Stimulated activated naive B cell treated with anti-CD40 and anti-IgM and Interleukin-4, amounts not matched to agents 10 μg/mL and 1 μg/mL and 100 μg/mL, for 72 hours (primary cell): Measurements from ENCODE around the gene C2CD2.

ENCODE experiments used
- ATAC-seq, 2 donors: fragments of 150-1000 bp; cut with Tn5 transposase; replicated peaks; 2 replicates each; pipeline ENCODE4 v1.10.0; 2021; ENCODE audit warnings: moderate library complexity in 1 of 2
- DNase-seq: peaks from one replicate; pipeline ENCODE4 v3.0.0; 2021
- H3K27ac Mint-ChIP-seq: one replicate; pipeline ENCODE4 v1.8.0; 2022; ENCODE audit warnings: mild to moderate bottlenecking, mixed read lengths
- H3K27me3 Mint-ChIP-seq, 2 donors: one replicate each; pipeline ENCODE4 v1.8.0; 2022; ENCODE audit warnings: mixed read lengths in 2 of 2
- H3K36me3 Mint-ChIP-seq, 2 donors: one replicate each; pipeline ENCODE4 v1.8.0; 2022; ENCODE audit warnings: mixed read lengths in 2 of 2, mild to moderate bottlenecking in 1 of 2
- H3K4me1 Mint-ChIP-seq, 2 donors: one replicate each; pipeline ENCODE4 v1.8.0; 2022; ENCODE audit warnings: mixed read lengths in 2 of 2, mild to moderate bottlenecking in 1 of 2
- H3K4me3 Mint-ChIP-seq, 2 donors: one replicate each; pipeline ENCODE4 v1.8.0; 2022; ENCODE audit warnings: mild to moderate bottlenecking in 2 of 2, mixed read lengths in 2 of 2, moderate library complexity in 1 of 2
- H3K9me3 Mint-ChIP-seq, 2 donors: one replicate each; pipeline ENCODE4 v1.8.0; 2022; ENCODE audit warnings: mixed read lengths in 2 of 2, mild to moderate bottlenecking in 1 of 2

C2CD2 gene

DNA sequence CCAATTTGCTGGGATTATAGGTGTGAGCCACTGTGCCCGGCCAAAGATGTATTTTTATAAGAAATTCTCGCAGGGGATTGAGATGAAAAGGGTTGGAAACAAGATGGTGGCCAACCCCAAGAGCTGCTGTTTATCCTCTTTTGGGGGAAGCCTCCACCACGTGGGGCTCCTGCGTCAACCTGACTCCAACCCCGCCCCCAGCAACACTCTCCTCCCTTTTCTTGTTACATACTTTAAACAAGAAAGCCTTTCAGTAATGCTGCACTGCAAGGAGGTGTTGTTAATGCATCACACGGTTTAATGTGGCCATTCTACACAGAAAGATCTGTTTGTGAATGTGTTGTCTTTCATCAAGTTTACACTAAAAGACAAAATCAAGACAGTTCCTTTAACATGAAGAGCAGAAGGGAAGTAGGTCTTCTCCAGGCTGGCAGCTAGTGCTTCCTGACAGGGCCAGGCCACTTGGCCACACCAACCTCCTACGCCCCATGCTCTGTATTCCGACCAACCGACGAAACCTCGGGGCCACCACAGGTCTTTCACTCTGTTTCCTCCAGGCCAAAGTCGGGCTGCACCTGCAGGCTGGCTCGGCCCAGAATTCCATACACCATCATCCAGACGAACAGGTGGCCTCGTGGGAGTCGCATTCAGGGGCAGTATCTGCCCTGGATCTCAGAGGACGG, 25.9 kb downstream of the C2CD2 start:
- ATAC-seq (peak in 1 of 2 donors; percentile 10), DNase-seq (no peak)
- peak overlapping the region; percentile 21 to 31 for H3K4me3 Mint-ChIP-seq
- no peaks in the 10 kb centered on the region for H3K27me3 Mint-ChIP-seq
- H3K9me3 Mint-ChIP-seq: no peaks in the 10 kb centered on the region
- H3K4me1 Mint-ChIP-seq: peaks cover 47 to 93% of the 10 kb centered on the region in 2 donors
- peak overlapping the region; percentile 85 for H3K27ac Mint-ChIP-seq
- peaks cover under 1% of the 10 kb centered on the region in 2 donors for H3K36me3 Mint-ChIP-seq

- peaks cover 44 to 94% of the 10 kb centered on the region in 2 donors for H3K4me1 Mint-ChIP-seq
- no peaks in the 10 kb centered on the region for H3K36me3 Mint-ChIP-seq
- H3K4me3 Mint-ChIP-seq: peak overlapping the region; percentile 92 to 94
- DNase-seq (no peak), ATAC-seq (no peak)
- H3K27me3 Mint-ChIP-seq: no peaks in the 10 kb centered on the region
- peak overlapping the region; percentile 98 for H3K27ac Mint-ChIP-seq
- no peaks in the 10 kb centered on the region for H3K9me3 Mint-ChIP-seq
Observed at GRCh38 chr21:41926807-41927171, 27.0 kb downstream of the C2CD2 start.

DNA sequence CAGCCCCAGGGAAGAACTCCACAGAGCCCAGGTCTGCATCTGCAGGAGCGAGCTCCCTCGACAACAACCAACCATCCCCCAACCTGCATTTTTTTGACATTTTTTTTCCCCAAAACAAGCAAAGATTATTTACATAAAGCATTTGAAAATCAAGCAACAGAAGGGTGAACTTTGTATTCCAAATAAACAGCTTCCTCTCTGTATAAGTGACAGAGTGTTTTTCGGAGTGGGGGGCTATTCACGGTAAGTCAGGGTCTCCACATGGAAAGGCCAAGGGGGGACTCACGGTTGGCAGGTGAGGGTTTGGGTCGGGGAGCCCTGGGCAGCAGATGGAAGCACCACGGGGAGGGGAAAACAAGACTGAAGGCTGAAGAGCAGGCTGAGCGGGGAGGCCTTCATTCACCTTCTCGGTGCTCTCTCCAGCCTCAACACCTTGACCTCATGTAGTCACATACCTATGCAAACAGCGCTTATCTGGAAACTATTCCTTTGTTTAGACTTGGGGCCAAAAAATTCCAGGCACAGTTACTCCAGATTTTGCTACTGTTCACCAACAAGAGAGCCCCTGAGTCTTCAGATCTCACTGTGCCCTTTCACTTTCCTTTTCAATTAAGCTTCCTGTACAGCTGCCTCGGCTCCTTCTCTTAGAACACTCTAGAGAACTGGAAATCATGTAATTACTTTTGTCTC, 27.6 kb downstream of the C2CD2 start:
- no peaks in the 10 kb centered on the region for H3K27me3 Mint-ChIP-seq

DNA sequence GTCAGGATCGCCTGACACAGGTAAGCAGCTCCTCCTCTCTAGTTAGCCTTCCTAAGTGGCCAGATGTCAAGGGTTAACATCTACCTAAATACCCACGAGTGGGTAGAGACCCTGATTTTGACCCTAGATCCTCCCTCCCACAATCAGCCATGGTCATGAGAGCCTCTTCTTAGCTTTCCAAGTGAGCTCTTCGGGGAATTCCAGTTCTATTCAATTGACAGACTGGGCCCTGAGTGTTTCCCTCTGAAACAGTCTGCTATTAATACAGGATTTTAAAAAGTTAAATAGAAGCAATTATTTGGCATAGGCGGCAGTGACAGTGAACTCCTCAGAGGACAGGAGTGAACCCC, 28.1 kb downstream of the C2CD2 start:
- no peak for DNase-seq
- no peaks in the 10 kb centered on the region for H3K36me3 Mint-ChIP-seq
- H3K4me3 Mint-ChIP-seq: peak overlapping the region; percentile 92 to 94
- peak overlapping the region; percentile 98 for H3K27ac Mint-ChIP-seq
- ATAC-seq: no peak
- H3K4me1 Mint-ChIP-seq: peaks cover 48 to 98% of the 10 kb centered on the region in 2 donors
- H3K27me3 Mint-ChIP-seq: no peaks in the 10 kb centered on the region
- no peaks in the 10 kb centered on the region for H3K9me3 Mint-ChIP-seq

More for the DNA sequence above, 27.6 kb downstream of the C2CD2 start:
- Mint-ChIP-seq H3K27ac (peak overlapping the region; percentile 98), H3K4me3 (peak overlapping the region; percentile 92 to 94), H3K9me3 (no peaks in the 10 kb centered on the region), H3K4me1 (peaks cover 48 to 98% of the 10 kb centered on the region in 2 donors), H3K36me3 (no peaks in the 10 kb centered on the region)
- DNase-seq (no peak), ATAC-seq (peak; percentile 32 to 36)

- peaks cover 38 to 87% of the 10 kb centered on the region in 2 donors for H3K4me1 Mint-ChIP-seq
- no peaks in the 10 kb centered on the region for H3K9me3 Mint-ChIP-seq
- no peaks in the 10 kb centered on the region for H3K27me3 Mint-ChIP-seq
- DNase-seq (no peak), ATAC-seq (no peak)
- peak overlapping the region; percentile 37 to 62 for H3K4me3 Mint-ChIP-seq
- peaks cover 0 to under 1% of the 10 kb centered on the region in 2 donors for H3K36me3 Mint-ChIP-seq
- H3K27ac Mint-ChIP-seq: peak overlapping the region; percentile 75
Observed at GRCh38 chr21:41924368-41924754, 29.5 kb downstream of the C2CD2 start.

- Mint-ChIP-seq H3K4me1 (peaks cover 36 to 81% of the 10 kb centered on the region in 2 donors), H3K4me3 (peak overlapping the region; percentile 62 to 71), H3K27ac (peak overlapping the region; percentile 86), H3K27me3 (no peaks in the 10 kb centered on the region), H3K36me3 (peaks cover 2 to 6% of the 10 kb centered on the region in 2 donors), H3K9me3 (no peaks in the 10 kb centered on the region)
- ATAC-seq (no peak), DNase-seq (no peak)
Observed at GRCh38 chr21:41923631-41924367, 30.0 kb downstream of the C2CD2 start.

DNA sequence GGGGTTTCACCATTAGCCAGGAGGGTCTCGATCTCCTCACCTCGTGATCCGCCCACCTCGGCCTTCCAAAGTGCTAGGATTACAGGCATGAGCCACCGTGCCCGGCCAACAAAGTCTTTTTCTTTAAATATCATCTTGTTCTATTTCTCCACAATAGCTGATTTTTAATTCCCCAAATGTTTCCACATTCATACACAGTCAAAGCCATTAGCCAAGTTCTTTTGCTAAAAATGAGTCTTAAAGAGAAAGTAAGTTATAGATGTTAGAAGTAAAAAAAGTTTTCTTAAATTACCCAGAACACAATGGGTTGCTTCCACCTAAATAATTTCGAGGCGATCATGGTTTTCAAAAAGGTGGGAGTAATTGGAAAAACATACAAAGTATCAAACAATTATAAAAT, 30.6 kb downstream of the C2CD2 start:
- no peak for ATAC-seq
- DNase-seq: no peak
- Mint-ChIP-seq H3K27ac (peak overlapping the region; percentile 65), H3K4me1 (peaks cover 31 to 75% of the 10 kb centered on the region in 2 donors), H3K36me3 (peaks cover 5 to 10% of the 10 kb centered on the region in 2 donors), H3K27me3 (no peaks in the 10 kb centered on the region), H3K4me3 (no peak overlapping the region), H3K9me3 (no peaks in the 10 kb centered on the region)

- H3K9me3 Mint-ChIP-seq: no peaks in the 10 kb centered on the region
- peaks cover 17 to 27% of the 10 kb centered on the region in 2 donors for H3K36me3 Mint-ChIP-seq
- ATAC-seq: peak; percentile 68 to 76
- H3K27me3 Mint-ChIP-seq: no peaks in the 10 kb centered on the region
- H3K4me3 Mint-ChIP-seq: no peak overlapping the region
- no peak for DNase-seq
- no peak overlapping the region for H3K27ac Mint-ChIP-seq
- H3K4me1 Mint-ChIP-seq: peaks cover 30 to 54% of the 10 kb centered on the region in 2 donors
Observed at GRCh38 chr21:41921021-41921420, 32.8 kb downstream of the C2CD2 start.

GRCh38 chr21:41920476-41920875, 33.3 kb downstream of the C2CD2 start:
- peaks cover 22 to 30% of the 10 kb centered on the region in 2 donors for H3K36me3 Mint-ChIP-seq
- H3K9me3 Mint-ChIP-seq: no peaks in the 10 kb centered on the region
- H3K4me3 Mint-ChIP-seq: no peak overlapping the region
- no peaks in the 10 kb centered on the region for H3K27me3 Mint-ChIP-seq
- DNase-seq: no peak
- H3K4me1 Mint-ChIP-seq: peaks cover 28 to 48% of the 10 kb centered on the region in 2 donors
- no peak overlapping the region for H3K27ac Mint-ChIP-seq
- ATAC-seq: no peak

DNA sequence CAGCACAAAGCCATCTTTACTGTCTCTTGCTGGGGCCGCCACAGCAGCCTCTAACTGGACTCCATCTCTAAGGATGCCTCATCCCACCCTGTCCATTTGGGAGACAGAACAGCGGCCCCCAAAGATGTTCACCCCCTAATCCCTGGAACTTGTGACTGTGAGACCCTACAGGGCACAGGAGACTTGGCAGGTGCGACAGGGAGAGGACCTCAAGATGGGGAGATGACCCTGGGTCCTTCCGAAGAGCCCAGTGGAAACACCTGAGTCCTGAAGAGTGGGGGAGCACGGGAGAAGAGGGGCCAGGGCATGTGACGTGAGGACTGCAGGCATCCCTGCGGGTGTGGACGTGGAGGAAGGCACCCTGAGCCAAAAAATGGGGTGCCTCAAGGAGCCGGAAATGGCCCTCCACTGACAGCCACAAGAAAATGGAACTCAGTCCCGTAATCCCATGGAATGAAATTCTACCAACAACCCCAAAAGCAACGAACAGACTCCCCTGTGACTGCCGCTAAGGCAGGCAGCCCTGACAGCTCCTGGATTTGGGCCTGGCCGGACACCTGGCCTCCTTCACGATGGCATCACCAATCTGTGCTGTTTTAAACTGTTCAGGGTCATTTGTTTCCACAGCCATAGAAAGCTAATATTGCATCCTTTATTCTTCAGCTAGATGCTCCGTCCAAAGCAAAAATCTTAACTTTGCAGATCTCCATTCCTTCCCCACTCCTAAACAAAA, 34.0 kb downstream of the C2CD2 start:
- Mint-ChIP-seq H3K27me3 (no peaks in the 10 kb centered on the region), H3K4me3 (no peak overlapping the region), H3K9me3 (no peaks in the 10 kb centered on the region), H3K27ac (no peak overlapping the region), H3K4me1 (peaks cover 26 to 42% of the 10 kb centered on the region in 2 donors), H3K36me3 (peaks cover 22 to 35% of the 10 kb centered on the region in 2 donors)
- DNase-seq: no peak
- ATAC-seq: no peak

DNA sequence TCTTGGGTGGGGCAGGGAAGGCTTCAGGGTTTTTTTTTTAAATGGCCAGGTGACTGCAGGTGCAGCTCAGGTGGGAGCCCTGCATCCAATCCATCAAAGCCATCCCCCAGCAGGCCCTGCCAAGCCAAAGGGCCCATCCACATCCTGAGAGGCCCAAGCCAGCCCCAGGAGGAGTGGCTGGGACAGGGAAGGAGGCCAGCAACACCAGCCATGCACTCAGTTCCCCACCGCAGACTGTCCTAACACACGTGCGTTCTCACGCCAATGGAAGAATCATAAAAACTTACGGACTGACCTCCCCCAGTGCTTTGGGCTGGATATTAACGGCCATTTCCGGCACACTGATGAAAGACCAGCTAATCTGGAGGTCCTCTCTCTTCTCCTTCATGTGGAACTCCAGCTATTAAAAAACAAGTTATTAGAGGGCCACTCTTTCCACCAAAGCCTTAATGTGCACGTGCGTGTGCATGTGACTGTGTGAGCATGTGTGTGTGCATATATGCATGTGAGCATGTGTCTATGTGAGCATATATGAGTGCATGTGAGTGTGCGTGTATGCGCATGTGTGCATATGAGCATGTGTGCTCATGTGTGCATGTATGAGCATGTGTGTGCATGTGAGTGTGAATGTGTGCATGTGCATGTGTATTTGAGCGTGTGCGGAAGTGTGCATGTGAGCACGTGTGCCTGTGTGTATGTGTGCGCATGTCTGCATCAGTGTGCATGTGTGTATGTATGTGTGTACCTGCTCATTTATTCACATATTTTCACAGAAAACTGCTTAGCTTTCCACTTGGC, 35.1 kb downstream of the C2CD2 start:
- peaks cover 25 to 43% of the 10 kb centered on the region in 2 donors for H3K36me3 Mint-ChIP-seq
- no peaks in the 10 kb centered on the region for H3K27me3 Mint-ChIP-seq
- H3K27ac Mint-ChIP-seq: no peak overlapping the region
- DNase-seq: no peak
- no peak overlapping the region for H3K4me3 Mint-ChIP-seq
- no peaks in the 10 kb centered on the region for H3K9me3 Mint-ChIP-seq
- peaks cover 19 to 31% of the 10 kb centered on the region in 2 donors for H3K4me1 Mint-ChIP-seq
- ATAC-seq: no peak

GRCh38 chr21:41917531-41917930, 36.3 kb downstream of the C2CD2 start:
- no peaks in the 10 kb centered on the region for H3K9me3 Mint-ChIP-seq
- peaks cover 29 to 50% of the 10 kb centered on the region in 2 donors for H3K36me3 Mint-ChIP-seq
- H3K27ac Mint-ChIP-seq: peak overlapping the region; percentile 59
- peaks cover 15 to 21% of the 10 kb centered on the region in 2 donors for H3K4me1 Mint-ChIP-seq
- H3K27me3 Mint-ChIP-seq: no peaks in the 10 kb centered on the region
- no peak overlapping the region for H3K4me3 Mint-ChIP-seq
- ATAC-seq: no peak
- DNase-seq: no peak

- Mint-ChIP-seq H3K9me3 (no peaks in the 10 kb centered on the region), H3K36me3 (peaks cover 32 to 53% of the 10 kb centered on the region in 2 donors), H3K4me3 (no peak overlapping the region), H3K27ac (no peak overlapping the region), H3K4me1 (peaks cover 12 to 15% of the 10 kb centered on the region in 2 donors), H3K27me3 (no peaks in the 10 kb centered on the region)
- no peak for ATAC-seq
- DNase-seq: no peak
Observed at GRCh38 chr21:41916888-41917433, 36.9 kb downstream of the C2CD2 start.
